HG02610 (cell line): Measurements from ENCODE around the gene PLXND1.

Source experiments
- ATAC-seq: cut with Tn5 transposase; IDR thresholded peaks from one replicate; pipeline ENCODE4 v1.9.1; 2021; ENCODE audit warnings: mild to moderate bottlenecking, moderate library complexity; ENCODE audit not compliant: unreplicated experiment

The PLXND1 gene

DNA sequence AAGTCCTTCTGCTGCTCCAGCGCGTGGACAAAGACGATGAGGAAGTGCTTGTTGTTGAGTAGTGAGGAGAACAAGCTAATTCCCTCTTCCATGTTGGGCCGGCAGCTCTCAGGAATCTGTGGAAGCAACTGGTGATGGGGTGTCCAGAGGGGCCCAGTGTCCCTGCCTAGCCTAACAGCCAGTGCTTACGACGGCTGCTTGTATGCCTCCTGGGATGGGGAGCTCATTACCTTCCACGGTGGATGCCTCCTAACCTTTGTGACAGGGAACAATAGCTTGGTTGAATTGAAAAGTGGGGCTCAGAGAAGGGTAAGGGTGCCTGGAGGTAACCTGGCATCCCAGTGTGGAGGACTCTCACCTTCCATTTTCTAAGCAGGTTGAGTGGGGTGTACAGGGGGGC, 40.6 kb downstream of the PLXND1 start:
- ATAC-seq, result no peak

GRCh38 chr3:129564981-129565644, 41.4 kb downstream of the PLXND1 start:
- ATAC-seq, result no peak

DNA sequence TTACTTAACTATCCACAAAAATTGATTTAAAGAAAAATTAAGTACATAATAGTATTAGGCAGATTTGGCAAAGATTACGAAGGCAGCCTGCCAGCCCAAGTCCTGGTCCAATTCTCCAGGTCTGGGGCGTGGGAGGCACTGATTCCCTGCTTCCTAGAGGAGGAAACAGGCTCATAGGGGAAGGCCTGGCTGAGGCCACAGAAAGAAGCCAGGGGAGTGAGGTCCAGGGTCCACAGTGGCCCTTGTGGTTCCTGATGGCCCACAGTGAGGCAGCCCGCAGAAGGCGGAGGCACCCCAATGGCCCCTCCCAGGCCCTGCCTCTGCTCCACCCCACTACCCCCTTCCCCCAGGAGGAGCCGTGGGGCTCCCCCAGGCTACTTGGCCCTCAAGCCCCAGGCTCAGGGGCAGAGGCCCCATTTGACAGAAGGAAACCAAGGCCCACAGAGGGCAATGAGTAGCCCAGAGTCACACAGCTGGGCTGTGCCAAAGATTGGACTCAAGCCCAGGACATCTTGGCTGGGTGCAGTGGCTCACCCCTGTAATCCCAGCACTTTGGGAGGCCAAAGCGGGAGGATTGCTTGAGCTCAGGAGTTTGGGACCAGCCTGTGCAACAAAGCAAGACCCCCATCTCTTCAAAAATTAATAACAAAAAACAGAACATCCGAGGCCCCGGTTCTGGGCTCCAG, 42.5 kb downstream of the PLXND1 start:
- no peak for ATAC-seq

DNA sequence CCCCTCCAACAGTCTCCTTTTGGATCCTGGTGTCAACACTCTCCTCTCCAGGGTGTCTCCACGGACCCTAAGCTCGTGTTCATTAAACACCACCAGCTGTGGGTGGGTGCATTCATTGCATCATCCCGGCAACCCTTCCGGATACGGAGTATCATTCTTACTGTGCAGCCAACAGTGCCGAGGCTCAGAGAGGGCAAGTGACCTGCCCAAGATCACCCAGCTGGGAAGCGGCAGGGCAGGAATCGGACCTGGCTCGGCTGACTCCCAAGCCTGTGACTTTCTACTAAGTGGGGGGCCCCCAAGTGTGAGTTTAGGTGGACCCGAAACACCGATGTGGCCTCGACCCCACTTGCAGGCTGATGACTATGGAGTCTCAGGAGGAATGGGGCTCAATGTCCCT, 43.1 kb downstream of the PLXND1 start:
- no peak for ATAC-seq

- ATAC-seq, result no peak
Observed at GRCh38 chr3:129562803-129563202, 43.7 kb downstream of the PLXND1 start.

DNA sequence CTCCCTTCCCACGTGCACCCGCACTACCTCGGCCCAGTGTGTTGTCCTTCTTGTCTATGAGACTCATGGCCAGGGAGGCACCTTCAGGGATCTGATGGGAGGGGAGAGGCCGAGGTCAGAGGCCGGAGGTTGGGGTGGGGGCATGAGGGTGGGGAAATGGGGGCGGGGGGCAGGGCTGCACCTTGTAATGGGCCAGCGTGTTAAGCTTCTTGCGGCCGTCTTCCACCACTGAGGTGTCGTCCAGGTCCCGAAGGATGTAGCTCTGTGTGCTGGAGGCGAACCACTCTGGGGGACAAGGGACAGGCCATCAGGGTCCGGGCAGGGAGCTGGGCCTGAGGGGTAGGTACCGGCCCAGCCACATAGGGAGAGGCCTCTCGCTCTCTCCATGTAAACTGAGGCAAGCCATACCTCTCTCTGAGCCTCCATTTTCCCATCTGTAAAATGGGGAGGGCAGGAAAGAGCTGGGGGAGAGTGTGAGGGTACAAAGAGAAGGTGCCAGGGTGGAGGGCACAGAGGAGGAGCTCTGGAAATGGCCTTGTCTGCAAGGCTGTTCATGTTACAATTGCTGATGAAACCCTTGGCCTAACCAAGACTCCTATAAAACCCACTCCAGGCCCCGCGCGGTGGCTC, 44.7 kb downstream of the PLXND1 start:
- ATAC-seq, result no peak

DNA sequence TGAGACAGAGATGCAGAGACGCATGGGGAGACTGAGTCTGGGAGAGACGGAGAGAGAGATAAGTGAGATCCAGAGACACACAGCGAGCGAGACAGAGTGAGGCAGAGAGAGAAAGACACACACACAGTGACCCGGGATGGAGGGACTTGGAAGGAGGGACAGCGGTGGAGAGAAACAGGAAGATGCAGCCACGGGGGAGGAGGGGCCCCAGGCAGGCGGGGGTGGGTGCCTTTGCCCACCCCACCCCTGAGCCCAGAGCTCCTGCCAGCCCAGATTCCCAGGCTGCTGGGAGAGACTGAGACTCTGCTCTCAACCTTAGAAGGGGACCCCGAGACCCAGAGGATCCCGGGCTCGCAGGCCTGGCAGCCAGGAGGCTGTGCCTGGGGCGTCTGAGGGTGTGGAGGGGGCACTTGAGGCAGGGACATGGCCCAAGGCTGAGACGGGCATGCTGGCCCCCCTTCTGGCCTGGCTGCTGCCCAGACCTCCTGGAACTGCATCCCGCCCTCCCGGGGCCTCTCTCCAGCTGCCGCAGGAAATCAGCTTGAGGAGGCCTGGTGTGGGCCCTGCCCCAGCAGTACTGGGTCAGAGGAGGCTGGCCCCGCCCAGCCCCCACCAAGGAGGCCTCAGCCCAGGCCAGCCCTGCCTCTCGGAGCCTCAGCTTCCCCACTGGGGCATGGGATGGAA, 45.4 kb downstream of the PLXND1 start:
- ATAC-seq, result no peak

DNA sequence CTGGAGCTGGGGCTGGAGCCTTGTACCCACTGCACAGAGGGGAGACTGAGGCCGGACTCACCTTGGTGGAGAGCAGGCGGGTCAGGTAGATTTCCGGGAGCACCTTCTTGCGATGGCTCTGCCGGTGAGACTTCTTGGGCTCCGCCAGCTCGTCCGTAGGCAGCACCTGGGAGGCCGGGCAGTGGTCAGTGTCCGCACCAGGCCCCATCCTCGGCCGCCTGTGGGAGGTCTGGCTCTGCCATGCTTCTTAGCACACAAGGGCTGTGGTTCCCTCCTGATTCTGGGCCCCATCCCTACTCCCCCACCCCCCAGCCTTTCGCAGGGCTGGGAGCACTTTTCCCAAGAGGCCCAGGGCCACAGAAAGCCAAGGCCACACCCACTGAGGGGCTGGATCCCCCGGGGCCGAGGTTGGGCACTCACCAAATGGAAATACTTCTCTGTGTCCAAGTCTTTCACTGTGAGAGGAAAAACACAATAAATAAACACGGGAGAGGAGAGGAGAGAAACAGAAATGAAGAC, 46.1 kb downstream of the PLXND1 start:
- no peak for ATAC-seq

GRCh38 chr3:129559565-129560079, 46.9 kb downstream of the PLXND1 start:
- ATAC-seq, result no peak

DNA sequence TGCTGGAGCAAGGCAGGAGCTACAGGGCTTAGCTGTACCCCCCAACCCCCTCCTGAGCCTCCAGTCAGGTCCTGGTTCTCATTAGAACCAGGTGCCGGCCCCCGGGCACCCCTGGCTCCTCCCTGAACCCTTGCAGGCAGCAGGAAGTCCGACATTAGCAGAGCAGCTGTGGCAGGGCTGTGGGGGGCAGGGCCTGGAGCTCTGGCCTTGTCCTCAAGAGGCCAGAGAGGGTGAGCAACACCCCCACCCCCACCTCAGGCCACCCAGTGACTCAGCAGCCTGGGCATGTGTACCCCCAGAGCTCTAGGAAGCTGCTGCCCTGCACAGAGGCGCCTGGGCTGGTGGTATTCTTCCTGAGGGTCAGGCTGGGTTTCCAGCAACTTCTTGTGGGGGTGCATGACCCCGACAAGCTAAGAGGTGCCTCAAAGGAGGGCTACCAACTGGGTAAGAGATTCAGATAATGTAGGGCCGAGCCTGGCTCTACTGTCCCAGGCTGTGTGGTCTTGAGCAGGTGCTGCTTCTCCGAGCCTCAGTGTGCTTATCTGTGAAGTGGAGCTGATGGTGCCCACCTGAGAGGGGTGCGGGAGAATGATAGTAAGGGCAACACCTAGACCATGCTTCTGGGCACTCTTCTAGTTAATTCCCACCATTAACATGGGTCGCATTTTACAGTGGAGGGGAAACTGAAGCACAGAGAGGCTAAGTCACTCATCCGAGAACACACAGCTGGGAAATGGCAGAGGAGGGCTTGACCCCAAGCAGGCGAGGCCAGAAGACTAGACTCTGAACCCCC, 47.5 kb downstream of the PLXND1 start:
- ATAC-seq, result no peak

GRCh38 chr3:129558081-129558771, 48.2 kb downstream of the PLXND1 start:
- ATAC-seq, result no peak

- ATAC-seq, result no peak
Observed at GRCh38 chr3:129557548-129557894, 49.0 kb downstream of the PLXND1 start.

GRCh38 chr3:129556890-129557547, 49.5 kb downstream of the PLXND1 start:
- ATAC-seq, result no peak

- no peak for ATAC-seq
Observed at GRCh38 chr3:129556358-129556695, 50.1 kb downstream of the PLXND1 start.

DNA sequence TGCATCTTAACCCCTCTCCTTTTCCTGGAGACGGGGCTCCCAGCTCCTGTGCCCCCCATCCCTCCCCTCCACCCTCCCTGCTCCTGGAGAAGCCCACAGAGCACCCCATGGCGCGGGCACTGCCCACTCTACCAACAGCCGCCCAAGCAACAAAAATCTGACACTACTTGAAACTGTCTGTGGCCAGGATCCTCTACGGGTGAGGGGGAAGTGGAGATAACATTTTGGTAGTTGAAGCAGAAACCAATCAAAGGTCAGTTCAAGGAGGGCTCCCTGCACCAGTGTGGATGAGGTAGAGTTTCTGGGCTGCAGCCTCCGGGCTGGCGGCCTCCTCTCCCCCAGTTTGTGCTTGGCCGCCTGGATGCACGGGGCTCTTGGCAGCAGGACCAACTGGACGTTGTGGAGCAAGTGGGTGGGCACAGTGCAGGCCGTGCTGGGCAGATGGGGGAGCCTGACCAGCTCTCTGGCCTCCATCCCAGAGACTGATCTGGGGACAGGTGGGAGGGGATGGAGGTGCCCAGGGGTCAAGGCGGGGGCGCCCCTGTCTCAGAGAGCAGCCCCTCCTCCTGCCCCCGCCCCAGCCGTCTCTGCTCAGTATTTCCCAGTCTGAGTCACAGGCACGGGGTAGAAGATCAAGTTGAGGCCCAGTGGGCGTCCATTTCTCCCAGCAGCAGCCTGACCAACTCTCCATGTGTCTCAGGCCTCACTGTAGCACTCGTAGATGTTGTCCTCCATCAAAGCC, 50.7 kb downstream of the PLXND1 start:
- ATAC-seq, result no peak

GRCh38 chr3:129555153-129555550, 51.3 kb downstream of the PLXND1 start:
- no peak for ATAC-seq

GRCh38 chr3:129554356-129555152, 51.9 kb downstream of the PLXND1 start:
- no peak for ATAC-seq

- no peak for ATAC-seq
Observed at GRCh38 chr3:129553719-129554118, 52.8 kb downstream of the PLXND1 start.
